Colonic mucosa (tissue), 4 donors: ENCODE data around the gene SOS2. TPM values are rescaled to one million over a fixed set of nuclear protein-coding genes. Genes with fewer than 3 reads are reported as not detected.

Source experiments
- DNase-seq: peaks from one replicate; pipeline ENCODE4 v3.0.0-alpha.2; 2020
- H3K27ac ChIP-seq: fragments of 200-600 bp; one replicate; pipeline ENCODE4 v1.8.0; 2021
- H3K27me3 ChIP-seq: fragments of 200-600 bp; one replicate; pipeline ENCODE4 v1.8.0; 2021
- H3K36me3 ChIP-seq: fragments of 200-600 bp; one replicate; pipeline ENCODE4 v1.8.0; 2021
- H3K4me1 ChIP-seq: fragments of 200-600 bp; one replicate; pipeline ENCODE4 v1.8.0; 2021; ENCODE audit warnings: mild to moderate bottlenecking
- H3K4me3 ChIP-seq: fragments of 200-600 bp; one replicate; pipeline ENCODE4 v1.8.0; 2021
- H3K9ac ChIP-seq, 2 donors: one replicate each; pipeline ENCODE4 v1.7.0; 2013; ENCODE audit warnings: control low read depth in 2 of 2, low read depth in 2 of 2, low read length in 2 of 2
- H3K9me3 ChIP-seq: fragments of 200-600 bp; one replicate; pipeline ENCODE4 v1.8.0; 2021
- CTCF ChIP-seq: fragments of 200-600 bp; IDR thresholded peaks from one replicate; pipeline ENCODE4 v1.8.0; 2022; ENCODE audit warnings: antibody characterized with exemption, mild to moderate bottlenecking
- intact Hi-C: fragments of 100-400 bp; cut with DNase I; formaldehyde crosslinking; loops from one replicate; pipeline ENCODE4 v1.14.1; 2022
- total RNA-seq, 2 donors: library from RNA; stranded (reverse); fragmentation: NEBNext Ultra II Directional in 1 of 2; extraction: Animal tissue kit (Norgen Biotek cat#: 25700) in 1 of 2; gene quantifications; one replicate each; pipeline ENCODE4 v1.2.1, GENCODE V29; 2021
- donor health status: healthy.
- donor health status: DM: no; HTN: no; CAD: no.
- donor health status: DM: no; HTN: no; CAD: no.

Gene SOS2
- 10 to 100 TPM; 20.3 to 43.7 TPM for total RNA-seq

DNA sequence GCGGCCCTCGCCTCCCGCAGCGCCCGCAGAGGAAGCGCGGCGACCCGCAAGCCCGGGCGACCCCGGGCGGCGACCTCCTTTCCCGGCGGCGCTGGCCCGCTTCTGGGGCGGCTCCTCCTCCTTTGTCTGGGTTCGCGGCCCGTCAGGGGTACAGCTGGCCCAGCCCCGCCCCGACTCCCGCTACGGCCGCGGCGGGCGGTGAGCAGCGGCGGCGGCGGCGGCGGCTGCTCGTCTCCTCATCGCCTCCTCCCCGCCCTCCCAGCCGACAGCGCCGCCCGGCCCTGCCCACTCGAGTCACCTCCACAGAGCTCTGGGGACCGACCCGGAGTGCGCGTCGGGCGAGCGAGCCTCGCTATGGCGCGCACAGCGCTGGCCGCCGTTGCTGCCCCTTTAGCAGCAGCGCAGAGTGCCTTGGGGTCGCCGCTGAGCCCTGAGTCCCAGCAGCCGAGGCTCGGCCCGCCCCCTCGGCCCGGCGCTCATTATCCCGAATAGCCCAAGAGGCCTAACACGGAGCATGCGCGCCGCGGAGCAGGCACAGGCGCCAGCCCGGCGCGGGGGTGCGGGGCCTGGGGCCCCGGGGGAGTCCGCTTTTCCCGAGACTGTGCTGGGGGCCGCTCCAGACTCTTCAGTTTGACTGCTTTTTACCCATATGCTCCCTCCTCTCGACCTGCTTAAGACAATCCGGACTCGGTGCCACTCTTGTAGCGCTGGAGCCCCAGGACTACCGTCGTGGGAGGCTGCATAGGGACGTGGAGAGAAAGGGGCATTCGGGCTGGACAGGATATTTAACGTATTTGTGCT is at the start of gene SOS2:
Gene SOS2 (minus strand): TSS at position 104 of the 801 bp plus-strand sequence. CDS start 295 bp downstream, outside the sequence.
- Histone ChIP-seq H3K4me1 (no peaks in the 10 kb centered on the region), H3K9me3 (no peaks in the 10 kb centered on the region), H3K4me3 (peak within 1 kb of the TSS; percentile 49), H3K36me3 (no peaks in the 10 kb centered on the region), H3K27me3 (no peaks in the 10 kb centered on the region), H3K27ac (peak within 1 kb of the TSS; percentile 90), H3K9ac (peak within 1 kb of the TSS; percentile 89 to 95)
- TF ChIP-seq CTCF, result no peak
- DNase-seq, result peak; percentile 86
- intact Hi-C loops, result no loop called here

GRCh38 chr14:50272498-50272897 is 41.1 kb upstream of the SOS2 start:
- Histone ChIP-seq H3K27me3 (no peaks in the 10 kb centered on the region), H3K36me3 (no peaks in the 10 kb centered on the region), H3K4me1 (no peaks in the 10 kb centered on the region), H3K27ac (no peak overlapping the region), H3K9me3 (no peaks in the 10 kb centered on the region), H3K9ac (no peak overlapping the region), H3K4me3 (no peak overlapping the region)
- no peak for TF ChIP-seq CTCF
- intact Hi-C loops, result no loop called here
- DNase-seq, result no peak

- no peaks in the 10 kb centered on the region for H3K4me1 ChIP-seq
- DNase-seq, result no peak
Observed at GRCh38 chr14:50270932-50271331, 39.6 kb upstream of the SOS2 start.

DNA sequence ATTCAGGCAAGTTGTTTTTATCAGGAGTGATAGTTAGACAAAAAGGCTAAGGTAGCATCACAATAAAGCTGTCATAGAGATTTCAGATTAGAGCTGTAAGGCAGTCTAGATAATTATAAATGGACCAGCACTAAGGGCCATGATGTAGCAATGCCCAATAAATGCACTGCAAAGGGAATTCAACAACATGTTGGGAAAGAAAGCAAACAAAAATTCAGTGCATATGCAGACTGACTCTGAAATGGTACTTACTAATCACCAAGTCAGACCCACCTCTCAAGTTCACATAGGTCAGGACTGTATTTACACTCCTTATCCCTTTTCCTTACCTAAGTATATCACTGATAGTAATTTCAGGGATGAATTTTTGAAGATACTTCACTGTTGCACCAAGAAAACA is 33.7 kb upstream of the SOS2 start:
- no peak overlapping the region for H3K27ac ChIP-seq
- no peaks in the 10 kb centered on the region for H3K27me3 ChIP-seq
- no peak overlapping the region for H3K9ac ChIP-seq
- no peaks in the 10 kb centered on the region for H3K4me1 ChIP-seq
- no peak overlapping the region for H3K4me3 ChIP-seq
- no peak for DNase-seq
- H3K9me3 ChIP-seq, result no peaks in the 10 kb centered on the region
- intact Hi-C loops, result no loop called here
- TF ChIP-seq CTCF, result no peak
- no peaks in the 10 kb centered on the region for H3K36me3 ChIP-seq

More at GRCh38 chr14:50270932-50271331, 39.6 kb upstream of the SOS2 start:
- no peak overlapping the region for H3K27ac ChIP-seq
- H3K27me3 ChIP-seq, result no peaks in the 10 kb centered on the region
- intact Hi-C loops, result no loop called here
- no peak overlapping the region for H3K9ac ChIP-seq
- no peak overlapping the region for H3K4me3 ChIP-seq
- TF ChIP-seq CTCF, result no peak
- H3K36me3 ChIP-seq, result no peaks in the 10 kb centered on the region
- H3K9me3 ChIP-seq, result no peaks in the 10 kb centered on the region

- no peak for DNase-seq
Observed at GRCh38 chr14:50263321-50263720, 31.9 kb upstream of the SOS2 start.

More at GRCh38 chr14:50263321-50263720, 31.9 kb upstream of the SOS2 start:
- Histone ChIP-seq H3K36me3 (no peaks in the 10 kb centered on the region), H3K4me3 (no peak overlapping the region), H3K9me3 (no peaks in the 10 kb centered on the region), H3K27ac (no peak overlapping the region), H3K9ac (no peak overlapping the region), H3K4me1 (no peaks in the 10 kb centered on the region), H3K27me3 (no peaks in the 10 kb centered on the region)
- no peak for TF ChIP-seq CTCF
- intact Hi-C loops, result no loop called here
